NCI-H1694 treated with DMSO at 0.1 percent for 48 hours (cell line): ENCODE results near the gene FBXO33.
A peak's percentile ranks its signal among the peaks of the same experiment; 100 is the strongest.
"Not testable (repeated sequence)": the region's sequence is repeated elsewhere in the genome, so short reads cannot be mapped to it uniquely, and the experiment has no call there.

Experiments used
- DNase-seq: peaks from one replicate; lab custom pipeline; 2025; lab: John Stamatoyannopoulos, UW

FBXO33 gene

DNA sequence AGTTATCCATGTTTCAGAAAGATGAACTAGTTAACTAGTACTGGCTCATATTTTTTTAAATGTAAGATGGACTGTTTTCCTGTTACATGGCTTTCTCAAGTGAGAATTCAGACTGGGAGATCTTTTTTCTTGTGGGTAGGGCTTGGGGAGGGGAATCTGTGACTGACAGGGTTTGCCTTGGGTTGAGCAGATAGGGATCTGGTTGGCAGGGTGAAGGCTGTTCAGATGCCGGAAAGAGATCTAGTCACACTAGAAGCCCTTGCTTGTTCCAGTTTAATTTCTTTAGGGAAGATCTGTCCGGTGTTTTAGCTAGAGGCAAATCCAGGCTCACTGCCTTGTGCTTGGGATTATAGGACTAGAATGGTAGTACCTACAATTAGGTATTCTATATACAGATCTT is 63.2 kb downstream of the FBXO33 start:
- no peak for DNase-seq

- peak; percentile 51 for DNase-seq
Measured at GRCh38 chr14:39368261-39368959, 63.8 kb downstream of the FBXO33 start.

- no peak for DNase-seq
Measured at GRCh38 chr14:39367387-39367751, 64.9 kb downstream of the FBXO33 start.

GRCh38 chr14:39366460-39367386 is 65.5 kb downstream of the FBXO33 start:
- DNase-seq: no peak

GRCh38 chr14:39365354-39365753 is 66.9 kb downstream of the FBXO33 start:
- DNase-seq: no peak

- no peak for DNase-seq
Measured at GRCh38 chr14:39364509-39364908, 67.7 kb downstream of the FBXO33 start.

DNA sequence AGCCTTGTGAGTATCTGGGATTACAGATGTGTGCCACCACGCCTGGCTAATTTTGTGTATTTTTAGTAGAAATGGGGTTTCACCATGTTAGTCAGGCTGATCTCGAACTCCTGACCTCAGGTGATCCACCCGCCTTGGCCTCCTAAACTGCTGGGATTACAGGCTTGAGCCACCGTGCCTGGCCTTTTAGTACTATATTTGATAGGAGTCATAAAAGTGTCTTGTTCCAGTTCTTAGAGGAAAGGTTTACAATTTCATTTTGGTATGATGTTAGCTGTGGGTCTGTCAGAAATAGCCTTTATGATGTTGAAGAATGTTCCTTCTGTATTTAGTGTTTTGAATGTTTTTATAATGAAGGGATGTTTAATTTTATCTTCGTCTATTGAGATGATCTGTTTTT is 70.7 kb downstream of the FBXO33 start:
- DNase-seq: not testable (repeated sequence)

DNA sequence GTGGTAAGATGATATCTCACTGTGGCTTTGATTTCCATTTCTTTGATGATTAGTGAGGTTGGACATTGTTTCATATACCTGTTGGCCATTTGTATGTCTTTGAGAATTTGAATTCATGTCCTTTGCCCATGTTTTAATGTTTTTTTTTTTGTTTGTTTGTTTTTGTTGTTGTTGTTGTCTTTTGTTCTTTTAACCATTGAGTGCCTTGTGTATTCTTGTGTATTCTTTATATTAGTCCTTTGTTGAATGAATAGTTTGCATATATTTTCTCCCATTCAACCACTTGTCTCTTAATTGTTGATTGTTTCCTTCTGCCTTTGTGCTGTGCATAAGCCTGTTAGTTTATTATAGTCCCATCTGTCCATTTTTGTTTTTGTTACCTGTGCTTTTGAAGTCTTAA is 71.9 kb downstream of the FBXO33 start:
- no peak for DNase-seq

DNA sequence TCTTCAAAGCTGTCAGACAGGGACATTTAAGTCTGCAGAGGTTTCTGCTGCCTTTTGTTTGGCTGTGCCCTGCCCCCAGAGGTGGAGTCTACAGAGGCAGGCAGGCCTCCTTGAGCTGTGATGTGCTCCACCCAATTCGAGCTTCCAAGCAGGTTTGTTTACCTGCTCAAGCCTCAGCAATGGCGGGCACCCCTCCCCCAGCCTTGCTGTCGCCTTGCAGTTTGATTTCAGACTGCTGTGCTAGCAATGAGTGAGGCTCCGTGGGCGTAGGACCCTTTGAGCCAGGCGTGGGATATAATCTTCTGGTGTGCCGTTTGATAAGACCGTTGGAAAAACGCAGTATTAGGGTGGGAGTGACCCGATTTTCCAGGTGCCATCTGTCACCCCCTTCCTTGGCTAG is 73.2 kb downstream of the FBXO33 start:
- not testable (repeated sequence) for DNase-seq

- no peak for DNase-seq
Measured at GRCh38 chr14:39351708-39352107, 80.5 kb downstream of the FBXO33 start.

GRCh38 chr14:39350866-39351265 is 81.4 kb downstream of the FBXO33 start:
- no peak for DNase-seq
